Activated CD8-positive, alpha-beta memory T cell treated with anti-CD3 and anti-CD28 coated beads, Interleukin-2, amount 50 U/mL, for 1 hour (primary cell): ENCODE results near the gene FAM25C.
"Not testable (repeated sequence)": the region's sequence is repeated elsewhere in the genome, so short reads cannot be mapped to it uniquely, and the experiment has no call there.

Experiments
- DNase-seq: peaks from one replicate; pipeline ENCODE4 v3.0.0-alpha.2; 2020; ENCODE audit errors: extremely low read depth

FAM25C gene

DNA sequence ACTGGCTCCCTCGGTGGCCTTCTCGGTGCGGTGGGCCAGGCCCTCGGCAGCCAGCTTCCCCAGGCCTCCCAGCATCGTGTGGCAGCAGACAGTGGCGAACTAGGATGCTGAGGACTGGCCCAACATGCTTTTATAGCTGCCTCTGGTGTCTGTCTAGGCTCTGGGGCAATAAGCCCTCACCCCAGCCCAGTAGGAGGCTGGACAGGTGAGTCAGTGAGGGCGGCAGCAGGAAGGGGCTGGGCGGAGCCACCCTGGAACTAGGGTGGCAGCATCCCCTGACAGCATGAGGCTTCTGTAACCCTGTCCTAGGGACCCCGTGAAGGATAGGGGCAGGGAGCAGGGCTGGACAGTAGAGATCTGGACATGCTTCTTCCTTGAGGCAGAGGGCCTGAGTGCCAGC, at the start of gene FAM25C:
Gene FAM25C, minus strand, starts transcription at position 101 of the 400 bp plus-strand sequence. Its CDS starts 26 bp downstream, at position 75.
- not testable (repeated sequence) for DNase-seq

DNA sequence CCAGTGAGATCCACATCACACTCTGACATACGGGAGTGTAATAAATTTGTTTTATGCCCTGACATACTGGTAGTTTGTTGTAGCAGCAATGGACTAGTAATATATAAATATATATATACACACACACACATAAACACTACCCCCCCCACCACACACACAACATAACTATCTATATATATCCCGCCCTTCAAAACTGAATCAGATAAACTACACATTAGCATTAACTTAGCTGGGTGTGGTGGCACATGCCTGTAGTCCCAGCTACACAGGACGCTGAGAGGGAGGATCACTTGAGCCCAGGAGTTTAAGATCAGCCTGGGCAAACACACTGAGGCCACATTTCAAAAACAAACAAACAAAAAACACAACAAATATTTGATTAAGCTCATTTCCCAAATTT, 45.0 kb upstream of the FAM25C start:
- DNase-seq, result not testable (repeated sequence)

- DNase-seq, result not testable (repeated sequence)
Observed at GRCh38 chr10:48031390-48031789, 31.8 kb upstream of the FAM25C start.

DNA sequence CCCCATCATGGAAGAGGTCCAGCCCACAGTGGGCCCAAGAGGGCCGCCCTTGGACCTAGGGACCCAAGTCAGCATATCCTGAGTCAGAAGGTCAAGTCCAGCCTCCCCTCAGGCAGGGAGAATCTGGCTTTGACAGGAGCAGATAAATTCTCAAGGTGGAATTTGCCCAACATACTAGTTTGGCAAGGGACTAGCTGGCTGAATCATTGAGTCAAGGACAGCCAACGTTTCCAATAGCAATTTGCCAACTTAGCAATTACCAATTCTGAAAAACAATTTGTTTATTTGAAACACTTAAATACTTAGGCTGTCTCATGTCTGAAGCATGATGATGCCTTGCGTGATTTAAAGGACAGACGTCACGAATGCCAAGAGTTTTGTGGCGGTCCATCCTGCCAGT, 2.7 kb upstream of the FAM25C start:
- DNase-seq, result not testable (repeated sequence)

GRCh38 chr10:47994045-47994444, 5.5 kb downstream of the FAM25C start:
- DNase-seq, result not testable (repeated sequence)

DNA sequence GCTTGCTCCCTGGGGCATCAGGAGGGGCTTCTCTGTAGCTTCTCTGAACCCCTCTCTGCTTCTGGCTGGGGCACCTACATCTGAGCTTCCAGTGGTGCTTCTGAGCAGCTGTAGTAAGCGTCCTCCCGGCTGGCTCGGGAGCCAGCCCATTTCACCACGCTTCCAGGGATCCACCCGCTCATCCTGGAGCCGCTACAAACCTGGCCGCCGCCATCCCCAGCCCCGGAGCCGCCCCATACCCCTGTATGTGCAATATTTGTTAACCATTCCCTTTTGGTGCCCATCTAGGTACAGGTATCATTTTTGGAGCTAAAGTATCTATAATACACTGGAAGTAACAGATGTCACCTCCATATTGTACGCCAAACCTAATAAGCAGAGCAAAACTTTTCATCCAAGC, 7.0 kb downstream of the FAM25C start:
- DNase-seq, result not testable (repeated sequence)

DNA sequence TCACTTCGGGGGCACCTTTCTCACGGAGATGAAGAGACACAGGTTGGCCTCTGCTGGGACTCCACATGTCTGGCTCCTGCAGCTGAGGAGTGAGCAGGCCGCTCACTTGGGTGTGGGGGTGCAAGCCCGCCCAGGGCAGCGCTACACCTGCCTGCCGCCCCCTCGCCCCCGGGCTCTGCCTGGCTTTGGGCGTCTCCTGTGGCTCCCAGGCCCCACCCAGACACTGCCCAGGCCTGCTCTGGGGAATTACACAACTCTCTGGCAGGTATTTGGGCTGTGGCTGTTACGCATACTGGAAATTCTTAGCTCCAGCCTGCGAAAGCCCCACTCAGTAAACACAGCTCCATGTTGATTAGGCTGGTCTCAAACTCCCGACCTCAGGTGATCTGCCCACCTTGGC, 7.9 kb downstream of the FAM25C start:
- DNase-seq, result not testable (repeated sequence)

- not testable (repeated sequence) for DNase-seq
Observed at GRCh38 chr10:47990097-47990496, 9.5 kb downstream of the FAM25C start.

DNA sequence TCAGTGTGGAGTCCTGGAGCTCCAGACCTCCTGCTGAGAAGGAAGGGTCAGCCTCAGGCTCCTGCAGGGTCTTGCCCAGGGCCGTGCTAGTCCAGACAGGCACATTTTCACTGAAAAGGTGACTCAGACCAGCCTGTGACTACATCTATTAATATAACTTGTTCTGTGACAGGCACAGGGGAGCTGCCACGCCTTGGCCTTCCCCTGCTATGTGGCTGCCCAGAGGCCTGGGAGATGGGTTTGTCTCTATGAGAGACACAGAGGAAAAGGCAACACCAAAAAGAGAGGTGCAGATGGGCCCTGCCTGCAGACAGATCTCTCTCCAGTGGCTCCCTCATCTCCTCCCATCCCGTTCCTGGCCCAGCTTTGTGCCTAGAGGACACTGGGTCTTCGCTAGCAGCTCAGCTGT, 10.0 kb downstream of the FAM25C start:
- not testable (repeated sequence) for DNase-seq

GRCh38 chr10:47988718-47989541, 10.7 kb downstream of the FAM25C start:
- not testable (repeated sequence) for DNase-seq

DNA sequence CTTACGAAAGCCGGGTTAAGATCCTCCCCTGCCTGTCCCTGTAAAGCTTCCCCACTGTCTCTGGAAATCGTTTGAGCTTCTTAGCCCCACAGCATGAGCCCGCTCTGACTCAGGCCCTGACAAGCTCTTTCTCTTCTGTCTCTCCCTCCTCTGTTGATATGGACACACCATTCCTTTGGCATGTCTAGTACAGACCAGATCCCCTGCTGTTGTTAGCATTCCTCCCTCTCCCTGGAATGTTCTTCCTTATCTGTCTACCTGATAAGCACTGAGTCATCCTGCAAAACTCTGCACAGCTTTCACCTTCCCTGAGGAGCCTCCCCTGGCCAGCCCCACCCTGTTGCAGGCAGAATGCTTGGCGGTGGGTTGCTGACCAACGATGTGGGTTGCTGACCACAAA, 11.6 kb downstream of the FAM25C start:
- not testable (repeated sequence) for DNase-seq

DNA sequence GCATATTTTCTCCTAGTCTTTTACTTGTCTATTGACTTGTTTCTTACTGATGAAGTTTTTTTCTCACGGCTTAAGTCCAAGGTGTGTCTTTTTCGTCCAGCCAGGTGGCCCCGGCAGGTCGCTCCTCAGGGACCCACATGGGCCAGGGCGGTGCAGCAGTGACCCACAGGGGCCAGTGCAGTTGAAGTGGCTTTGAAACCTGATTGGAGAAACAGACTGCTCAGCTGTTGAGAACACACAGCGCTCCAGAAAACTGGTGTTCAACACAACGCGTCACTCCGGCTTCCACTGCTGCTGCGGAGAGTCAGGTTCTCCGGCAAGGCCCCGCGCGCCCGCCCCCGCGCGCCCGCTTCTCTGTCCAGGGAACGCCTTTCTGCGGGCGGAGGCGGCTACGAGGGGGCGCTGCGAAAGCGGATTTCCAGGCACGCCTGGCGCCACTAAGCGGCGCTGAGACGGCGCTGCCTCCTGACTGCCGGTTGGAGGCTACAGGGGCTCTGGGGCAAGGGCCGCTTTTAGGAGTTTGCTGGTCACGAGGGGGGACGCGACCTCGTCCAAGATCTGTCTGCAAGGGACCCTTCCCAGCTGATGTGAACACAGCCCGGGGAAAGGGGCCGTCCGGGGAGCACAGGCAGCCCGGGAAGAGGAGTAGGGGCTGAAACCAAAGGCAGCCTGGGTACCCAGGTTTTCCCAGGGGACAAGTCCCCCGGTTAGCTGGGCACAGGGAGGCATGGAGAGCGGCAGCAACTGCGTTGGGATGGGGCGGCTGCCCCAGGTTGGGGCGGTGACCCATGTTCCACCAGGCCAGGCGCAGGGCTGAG, 13.0 kb downstream of the FAM25C start:
- not testable (repeated sequence) for DNase-seq

- DNase-seq, result not testable (repeated sequence)
Observed at GRCh38 chr10:47975409-47975808, 24.2 kb downstream of the FAM25C start.

GRCh38 chr10:47973131-47973530, 26.5 kb downstream of the FAM25C start:
- not testable (repeated sequence) for DNase-seq

GRCh38 chr10:47972077-47972476, 27.5 kb downstream of the FAM25C start:
- DNase-seq, result not testable (repeated sequence)

GRCh38 chr10:47971598-47971997, 28.0 kb downstream of the FAM25C start:
- DNase-seq, result not testable (repeated sequence)

DNA sequence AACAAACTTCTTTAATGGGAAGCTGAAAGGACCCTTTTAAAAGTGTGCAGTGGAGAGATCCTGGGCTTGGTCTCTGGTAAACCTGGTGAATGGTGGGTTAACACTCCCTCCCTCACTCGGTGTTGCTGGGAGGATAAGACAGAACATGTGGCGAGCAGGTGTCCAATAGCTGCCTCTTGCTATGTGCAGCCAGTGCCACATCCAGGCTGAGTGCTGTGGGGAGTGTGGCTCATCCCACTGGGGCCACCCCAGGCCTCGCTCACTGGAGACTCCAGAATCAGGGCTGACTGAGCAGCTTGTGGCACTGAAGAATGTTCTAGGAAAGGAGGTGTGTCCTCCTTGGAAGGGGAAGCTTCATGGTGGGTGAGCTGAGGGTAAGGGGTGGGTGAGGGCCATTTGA, 29.5 kb downstream of the FAM25C start:
- DNase-seq, result not testable (repeated sequence)

DNA sequence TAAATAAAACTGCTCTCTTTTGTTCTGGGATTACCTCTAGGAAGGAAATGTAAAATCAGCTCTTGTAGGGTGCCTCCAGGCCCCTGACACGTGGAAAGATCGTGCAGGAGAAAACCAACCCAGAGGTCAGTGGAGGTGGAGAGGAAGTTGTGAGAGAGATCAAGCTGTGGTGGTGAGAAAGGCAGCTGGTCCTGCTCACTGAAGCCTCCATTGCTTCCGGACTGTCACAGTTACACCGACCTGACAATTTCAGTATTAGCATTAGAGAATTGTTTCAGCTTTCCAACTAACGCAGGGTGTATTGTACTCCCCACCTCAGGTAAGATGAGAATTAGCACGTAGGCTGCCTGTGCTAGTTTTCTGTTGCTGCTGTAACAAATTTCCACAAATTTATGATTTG, 30.6 kb downstream of the FAM25C start:
- not testable (repeated sequence) for DNase-seq

- DNase-seq, result not testable (repeated sequence)
Observed at GRCh38 chr10:47964280-47965063, 35.1 kb downstream of the FAM25C start.

DNA sequence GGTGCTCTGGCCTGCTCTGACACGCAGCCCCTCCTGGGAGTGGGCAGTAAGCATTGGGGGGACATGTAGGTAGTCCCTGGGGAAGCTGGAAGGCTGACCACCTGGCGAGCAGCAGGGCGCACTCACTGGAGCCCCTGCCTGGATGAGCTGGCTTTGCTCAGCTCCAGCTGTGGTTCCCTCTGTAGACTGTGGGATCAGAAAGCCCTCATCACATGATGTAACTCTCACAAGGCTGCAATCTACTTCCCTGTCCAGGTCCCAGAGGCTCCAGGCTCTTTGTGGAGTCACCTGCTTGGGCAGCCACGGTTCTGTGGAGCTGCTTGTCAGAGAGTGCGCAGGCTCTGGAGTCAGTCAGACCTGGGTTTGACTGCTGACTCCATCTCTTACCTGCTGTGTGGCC, 36.8 kb downstream of the FAM25C start:
- DNase-seq, result not testable (repeated sequence)

- not testable (repeated sequence) for DNase-seq
Observed at GRCh38 chr10:47960699-47961098, 38.9 kb downstream of the FAM25C start.

GRCh38 chr10:47959677-47960076, 39.9 kb downstream of the FAM25C start:
- DNase-seq, result not testable (repeated sequence)
